Effector CD4-positive, alpha-beta T cell (primary cell): Measurements from ENCODE around the gene CNTNAP5.

ENCODE experiments used
- DNase-seq: peaks from one replicate; pipeline ENCODE4 v3.0.0-alpha.2; 2020

Gene CNTNAP5

DNA sequence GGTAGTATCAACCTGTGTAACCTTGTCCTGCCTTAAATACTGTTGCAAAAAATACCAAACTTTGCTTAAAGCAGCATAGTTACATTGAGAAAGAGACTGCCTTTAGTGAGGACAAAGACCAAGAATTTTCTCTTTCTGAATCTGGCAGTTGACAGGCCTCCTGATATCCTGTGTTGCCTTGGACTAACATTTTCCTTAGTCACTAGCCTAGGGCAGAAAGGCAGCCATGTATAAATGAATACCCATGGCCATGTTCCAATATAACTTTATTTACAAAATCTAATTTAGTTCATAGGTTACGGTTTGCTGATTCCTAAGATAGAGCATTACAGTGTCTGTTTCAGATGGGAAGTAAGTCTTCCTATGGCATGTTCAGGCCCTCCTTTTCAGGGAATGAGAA is 895.4 kb downstream of the CNTNAP5 start:
- DNase-seq = no peak

GRCh38 chr2:124921191-124921590 is 896.1 kb downstream of the CNTNAP5 start:
- DNase-seq = no peak

GRCh38 chr2:124923097-124923496 is 898.0 kb downstream of the CNTNAP5 start:
- DNase-seq = no peak

DNA sequence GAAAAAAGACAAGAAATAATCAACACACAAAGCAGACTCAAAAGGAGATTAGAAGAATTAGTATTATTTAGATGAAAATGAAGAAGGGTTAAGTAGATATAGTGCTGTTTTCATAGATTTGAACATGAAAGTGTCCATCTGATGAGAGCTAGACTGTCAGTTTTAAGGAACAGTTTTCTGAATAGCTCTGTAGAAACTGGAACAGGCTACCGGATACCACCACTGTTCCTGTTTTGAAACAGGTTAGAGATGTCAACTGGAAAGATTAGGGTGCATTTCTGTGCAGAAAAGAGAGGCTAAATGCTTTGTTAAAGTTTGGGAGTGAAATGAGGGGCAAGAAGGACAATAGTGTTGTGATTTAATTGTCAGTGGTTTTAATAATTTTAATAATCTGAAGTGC is 908.8 kb downstream of the CNTNAP5 start:
- DNase-seq = no peak

- DNase-seq = no peak
Measured at GRCh38 chr2:124953921-124954320, 928.8 kb downstream of the CNTNAP5 start.

DNA sequence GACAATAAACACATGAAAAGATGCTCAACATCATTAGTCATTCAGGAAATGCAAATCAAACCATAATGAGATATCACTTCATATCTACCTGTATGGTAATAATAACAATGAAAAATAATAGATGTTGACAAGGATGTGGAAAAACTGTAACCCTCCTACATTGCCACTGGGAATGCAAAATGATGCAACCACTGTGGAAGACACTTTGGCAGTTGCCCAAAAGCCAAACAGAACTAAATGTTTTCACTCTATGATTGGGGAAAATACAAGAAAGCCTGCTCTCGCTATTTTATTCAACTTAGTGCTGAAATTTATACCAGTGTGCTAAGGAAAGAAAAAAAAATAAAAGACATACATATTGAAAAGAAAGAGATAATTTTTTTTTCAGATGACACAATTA is 934.5 kb downstream of the CNTNAP5 start:
- DNase-seq = no peak

GRCh38 chr2:124961132-124961531 is 936.0 kb downstream of the CNTNAP5 start:
- no peak for DNase-seq
